ENCODE data around the gene JPH3. TPM values are rescaled to one million over a fixed set of nuclear protein-coding genes. Genes with fewer than 3 reads are reported as not detected.

The JPH3 gene
- under 1 TPM in 1 of 4 donors, not detected in 3; 0.38 TPM for total RNA-seq

DNA sequence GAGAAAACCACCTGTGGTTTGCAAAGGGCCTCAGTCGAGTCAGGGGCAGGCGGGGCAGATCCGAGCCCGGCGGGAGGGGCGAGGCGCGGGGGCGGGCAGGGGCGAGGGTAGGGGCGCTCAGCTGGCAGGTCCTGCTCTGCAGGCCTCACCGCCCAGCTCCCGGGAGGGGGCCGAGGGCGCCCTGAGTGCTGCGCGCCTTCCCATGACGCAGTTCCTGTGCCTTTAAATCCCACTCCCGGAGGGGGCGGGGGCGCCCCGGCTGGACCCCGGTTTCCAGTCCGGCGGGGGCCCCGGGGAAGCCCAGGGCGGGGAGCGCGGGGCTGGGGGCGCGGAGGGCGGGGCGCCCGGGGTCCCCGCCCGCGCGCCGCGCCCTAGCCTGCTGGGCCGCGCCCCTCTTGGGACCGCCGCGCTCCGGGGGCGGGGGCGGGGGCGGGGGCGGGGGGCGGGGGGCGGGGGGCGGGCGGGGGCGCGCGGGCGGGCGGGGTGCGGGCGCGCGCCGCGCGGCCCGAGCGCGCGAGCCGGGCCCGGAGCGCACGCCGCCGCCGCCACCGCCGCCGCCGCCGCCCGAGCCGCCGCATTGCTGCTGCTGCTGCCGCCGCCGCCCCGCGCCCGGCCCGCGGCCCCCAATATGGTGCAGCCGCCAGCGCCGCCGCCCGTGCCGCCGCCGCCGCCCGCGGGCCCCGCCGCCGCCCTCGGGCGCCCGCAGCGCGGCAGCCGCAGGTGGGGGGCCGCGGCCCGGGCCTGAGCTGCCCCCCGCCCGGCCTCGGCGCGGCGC is at the start of gene JPH3:
TSS of gene JPH3 (plus strand) at position 508 of the 775 bp plus-strand sequence. CDS start 639 bp downstream, outside the sequence.
- TF ChIP-seq, protein P1, sequence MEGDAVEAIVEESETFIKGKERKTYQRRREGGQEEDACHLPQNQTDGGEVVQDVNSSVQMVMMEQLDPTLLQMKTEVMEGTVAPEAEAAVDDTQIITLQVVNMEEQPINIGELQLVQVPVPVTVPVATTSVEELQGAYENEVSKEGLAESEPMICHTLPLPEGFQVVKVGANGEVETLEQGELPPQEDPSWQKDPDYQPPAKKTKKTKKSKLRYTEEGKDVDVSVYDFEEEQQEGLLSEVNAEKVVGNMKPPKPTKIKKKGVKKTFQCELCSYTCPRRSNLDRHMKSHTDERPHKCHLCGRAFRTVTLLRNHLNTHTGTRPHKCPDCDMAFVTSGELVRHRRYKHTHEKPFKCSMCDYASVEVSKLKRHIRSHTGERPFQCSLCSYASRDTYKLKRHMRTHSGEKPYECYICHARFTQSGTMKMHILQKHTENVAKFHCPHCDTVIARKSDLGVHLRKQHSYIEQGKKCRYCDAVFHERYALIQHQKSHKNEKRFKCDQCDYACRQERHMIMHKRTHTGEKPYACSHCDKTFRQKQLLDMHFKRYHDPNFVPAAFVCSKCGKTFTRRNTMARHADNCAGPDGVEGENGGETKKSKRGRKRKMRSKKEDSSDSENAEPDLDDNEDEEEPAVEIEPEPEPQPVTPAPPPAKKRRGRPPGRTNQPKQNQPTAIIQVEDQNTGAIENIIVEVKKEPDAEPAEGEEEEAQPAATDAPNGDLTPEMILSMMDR (IDR thresholded peaks at IDR 0.05; ENCODE audit: low read depth) = no peak

- TF ChIP-seq, protein P1 (IDR thresholded peaks at IDR 0.05; ENCODE audit: low read depth) = no peak
Observed at GRCh38 chr16:87552772-87553573, 49.3 kb upstream of the JPH3 start.

- TF ChIP-seq, protein P1 (IDR thresholded peaks at IDR 0.05; ENCODE audit: low read depth) = no peak
Observed at GRCh38 chr16:87554754-87555427, 47.4 kb upstream of the JPH3 start.

GRCh38 chr16:87555647-87556046 is 46.7 kb upstream of the JPH3 start:
- TF ChIP-seq, protein P1 (IDR thresholded peaks at IDR 0.05; ENCODE audit: low read depth) = no peak

DNA sequence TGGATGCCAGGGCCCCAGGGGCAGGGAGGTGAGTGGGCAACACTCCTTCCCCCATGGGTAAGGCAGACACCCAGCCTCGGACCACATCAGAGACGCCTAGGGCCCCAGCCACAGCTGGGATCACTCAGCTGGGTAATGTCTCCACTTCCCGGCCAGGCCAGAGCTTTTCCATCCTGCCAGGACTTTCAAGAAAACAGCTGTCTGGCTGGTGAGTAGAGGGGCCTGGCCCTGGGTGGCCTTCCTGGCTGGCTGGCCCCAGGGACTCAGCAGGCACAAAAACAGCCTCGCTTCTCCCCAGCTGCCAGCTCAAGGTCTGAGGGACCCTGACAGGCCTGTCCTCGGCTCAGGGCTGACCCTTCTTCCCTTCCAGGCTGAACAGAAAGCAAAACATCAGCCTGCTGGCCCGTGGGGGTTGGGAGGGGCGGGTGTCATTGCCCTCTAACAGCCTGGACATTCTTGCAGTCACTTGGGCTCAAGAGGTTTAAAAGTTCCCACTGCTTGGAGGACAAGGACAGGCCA is 45.3 kb upstream of the JPH3 start:
- TF ChIP-seq, protein P1 (IDR thresholded peaks at IDR 0.05; ENCODE audit: low read depth) = no peak

GRCh38 chr16:87558682-87559081 is 43.6 kb upstream of the JPH3 start:
- TF ChIP-seq, protein P1 (IDR thresholded peaks at IDR 0.05; ENCODE audit: low read depth) = no peak
